Gastroesophageal sphincter (tissue), 4 donors: ENCODE measurements around the gene ANKRD40. TPM values are rescaled to one million over a fixed set of nuclear protein-coding genes. Genes with fewer than 3 reads are reported as not detected.

Experiments
- ATAC-seq: fragments of 150-250 bp; one replicate; pipeline ENCODE4 v1.9.1; 2016; ENCODE audit warnings: mild to moderate bottlenecking, moderate library complexity
- H3K27ac ChIP-seq, 4 donors: fragments of 200-600 bp; sonication (generic) in 3 of 4; 1 replicate in 3 of 4; 2 replicates in 1 of 4; pipeline ENCODE4 v1.5.1; 2016 to 2019
- H3K27me3 ChIP-seq: fragments of 200-600 bp; sonication (generic); one replicate; pipeline ENCODE4 v1.5.1; 2019
- H3K36me3 ChIP-seq, 2 donors: fragments of 200-600 bp; sonication (generic); one replicate each; pipeline ENCODE4 v1.5.1; 2019; ENCODE audit warnings: control low read depth in 1 of 2
- H3K4me1 ChIP-seq, 3 donors: fragments of 200-600 bp; sonication (generic); 1 replicate in 2 of 3; 2 replicates in 1 of 3; pipeline ENCODE4 v1.5.1; 2016 to 2019; ENCODE audit warnings: control low read depth in 2 of 3
- H3K4me3 ChIP-seq, 2 donors: fragments of 200-600 bp; sonication (generic); one replicate each; pipeline ENCODE4 v1.5.1; 2019; ENCODE audit warnings: mild to moderate bottlenecking in 1 of 2, moderate library complexity in 1 of 2
- H3K9me3 ChIP-seq, 3 donors: fragments of 200-600 bp; sonication (generic); one replicate each; pipeline ENCODE4 v1.5.1; 2017 to 2019; ENCODE audit warnings: control low read depth in 2 of 3
- CTCF ChIP-seq, 4 experiments: fragments of 200-600 bp in 2 of 4; fragments of 450-650 bp in 2 of 4; sonication (generic) in 1 of 4; IDR thresholded peaks; one replicate each; pipeline ENCODE4 v1.5.1; 2017 to 2019; ENCODE audit warnings: antibody characterized with exemption in 4 of 4, mild to moderate bottlenecking in 2 of 4, moderate library complexity in 2 of 4
- EP300 ChIP-seq: sonication (generic); formaldehyde crosslinking; IDR thresholded peaks from one replicate; pipeline ENCODE4 v1.6.1; 2017; ENCODE audit warnings: antibody characterized with exemption, mild to moderate bottlenecking
- POLR2A ChIP-seq, 2 donors: fragments of 450-650 bp; IDR thresholded peaks; one replicate each; pipeline ENCODE4 v1.6.1; 2017; ENCODE audit warnings: antibody characterized with exemption in 2 of 2, mild to moderate bottlenecking in 2 of 2, moderate library complexity in 1 of 2
- POLR2AphosphoS5 ChIP-seq: sonication (generic); formaldehyde crosslinking; IDR thresholded peaks from one replicate; pipeline ENCODE4 v1.6.1; 2017; ENCODE audit warnings: antibody characterized with exemption
- WGBS, 2 donors: methylation state at CpG; one replicate each; pipeline ENCODE4 v1.1.5; 2018; ENCODE audit warnings: low coverage in 1 of 2; 5-methylcytosine and 5-hydroxymethylcytosine counted together
- total RNA-seq, 4 donors: library from RNA; depleted of rRNA; stranded (reverse); fragments of >200 nt; gene quantifications; one replicate each; pipeline ENCODE4 v1.1.0, GENCODE V29; 2016

Gene ANKRD40
- total RNA-seq, 4 donors from 2014 or later, result 65.8 to 125 (median 89.2) TPM

DNA sequence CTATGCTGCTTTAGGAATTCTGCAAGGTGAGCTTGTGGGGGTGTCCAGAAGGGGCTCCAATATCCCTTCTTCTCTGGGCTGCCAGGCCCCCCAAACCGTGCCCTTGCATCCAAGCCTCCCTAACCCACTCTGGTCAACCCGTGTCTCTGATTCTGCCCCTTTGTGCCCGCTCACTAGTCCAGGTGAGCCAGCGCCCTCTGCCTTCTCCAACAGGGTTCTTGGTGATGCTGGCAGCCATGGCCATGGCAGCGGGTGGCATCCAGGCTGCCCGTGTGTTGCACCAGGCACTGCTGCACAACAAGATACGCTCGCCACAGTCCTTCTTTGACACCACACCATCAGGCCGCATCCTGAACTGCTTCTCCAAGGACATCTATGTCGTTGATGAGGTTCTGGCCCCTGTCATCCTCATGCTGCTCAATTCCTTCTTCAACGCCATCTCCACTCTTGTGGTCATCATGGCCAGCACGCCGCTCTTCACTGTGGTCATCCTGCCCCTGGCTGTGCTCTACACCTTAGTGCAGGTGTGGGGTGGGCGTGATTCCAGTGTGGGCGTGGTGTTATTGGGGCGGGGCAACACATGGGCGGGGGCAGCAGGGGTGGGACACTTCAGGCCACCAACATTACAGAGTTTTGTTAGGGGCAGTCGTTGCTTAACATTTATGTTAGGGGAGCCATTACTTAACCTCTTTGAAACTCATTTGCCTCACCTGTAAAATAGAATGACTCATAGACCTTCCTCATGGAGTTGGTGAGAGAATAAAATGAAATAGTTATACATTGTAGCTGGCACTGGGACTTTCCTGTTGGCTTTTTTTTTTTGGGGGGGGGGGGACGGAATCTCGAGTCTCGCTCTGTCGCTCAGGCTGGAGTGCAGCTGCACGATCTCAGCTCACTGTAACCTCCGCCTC is 31.4 kb downstream of the ANKRD40 start:
- H3K36me3 ChIP-seq, result no peaks in the 10 kb centered on the region
- no peaks in the 10 kb centered on the region for H3K27me3 ChIP-seq
- H3K4me3 ChIP-seq, result no peak overlapping the region
- ATAC-seq, result no peak
- no peak for TF ChIP-seq POLR2AphosphoS5
- TF ChIP-seq POLR2A (IDR thresholded peaks at IDR 0.05), result no peak
- TF ChIP-seq CTCF (IDR thresholded peaks at IDR 0.05), result no peak
- TF ChIP-seq EP300, result no peak
- 98% methylated on average over 19 of the region's 24 CpGs; no CpG with 5 or more reads in 1 of the 2 donors for WGBS, 2 donors
- no peak overlapping the region for H3K27ac ChIP-seq
- no peaks in the 10 kb centered on the region for H3K9me3 ChIP-seq
- peaks cover 0 to 8% (median 3%) of the 10 kb centered on the region in 3 donors for H3K4me1 ChIP-seq

GRCh38 chr17:50675627-50676026 is 32.1 kb downstream of the ANKRD40 start:
- H3K9me3 ChIP-seq, result no peaks in the 10 kb centered on the region
- no peak for TF ChIP-seq EP300
- TF ChIP-seq POLR2AphosphoS5, result no peak
- TF ChIP-seq CTCF (IDR thresholded peaks at IDR 0.05), result no peak
- TF ChIP-seq POLR2A (IDR thresholded peaks at IDR 0.05), result no peak
- H3K27ac ChIP-seq, result no peak overlapping the region
- no peak for ATAC-seq
- H3K4me3 ChIP-seq, result no peak overlapping the region
- H3K36me3 ChIP-seq, result no peaks in the 10 kb centered on the region
- WGBS, 2 donors, result 100% methylated on average over 1 of the region's 7 CpGs
- peaks cover 0 to 1% (median 0%) of the 10 kb centered on the region in 3 donors for H3K4me1 ChIP-seq
- no peaks in the 10 kb centered on the region for H3K27me3 ChIP-seq

DNA sequence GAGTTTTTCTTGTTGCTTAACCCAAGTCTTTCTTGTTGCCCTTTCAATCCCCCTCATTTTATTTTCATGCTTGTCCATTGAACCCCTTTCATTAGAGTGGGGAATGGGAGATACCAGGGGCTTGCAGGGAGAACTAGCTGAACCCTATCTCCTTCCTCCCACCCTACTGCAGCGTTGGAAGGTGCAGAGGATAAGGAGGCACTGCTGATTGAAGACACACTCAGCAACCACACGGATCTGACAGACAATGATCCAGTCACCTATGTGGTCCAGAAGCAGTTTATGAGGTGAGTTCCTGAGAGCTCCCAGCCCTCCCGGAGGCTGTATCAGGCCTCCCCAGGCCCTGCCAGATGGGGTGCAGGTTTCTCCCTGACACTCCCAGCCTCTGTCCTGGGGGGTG is 32.5 kb downstream of the ANKRD40 start:
- no peak for ATAC-seq
- no peaks in the 10 kb centered on the region for H3K9me3 ChIP-seq
- 67 to 76% methylated on average over 1 to 2 of the region's 3 CpGs for WGBS, 2 donors
- no peaks in the 10 kb centered on the region for H3K36me3 ChIP-seq
- H3K27me3 ChIP-seq, result no peaks in the 10 kb centered on the region
- no peak overlapping the region for H3K4me3 ChIP-seq
- no peaks in the 10 kb centered on the region for H3K4me1 ChIP-seq
- TF ChIP-seq EP300 (no peak), POLR2A (IDR thresholded peaks at IDR 0.05) (no peak), POLR2AphosphoS5 (no peak), CTCF (IDR thresholded peaks at IDR 0.05) (no peak)
- no peak overlapping the region for H3K27ac ChIP-seq

DNA sequence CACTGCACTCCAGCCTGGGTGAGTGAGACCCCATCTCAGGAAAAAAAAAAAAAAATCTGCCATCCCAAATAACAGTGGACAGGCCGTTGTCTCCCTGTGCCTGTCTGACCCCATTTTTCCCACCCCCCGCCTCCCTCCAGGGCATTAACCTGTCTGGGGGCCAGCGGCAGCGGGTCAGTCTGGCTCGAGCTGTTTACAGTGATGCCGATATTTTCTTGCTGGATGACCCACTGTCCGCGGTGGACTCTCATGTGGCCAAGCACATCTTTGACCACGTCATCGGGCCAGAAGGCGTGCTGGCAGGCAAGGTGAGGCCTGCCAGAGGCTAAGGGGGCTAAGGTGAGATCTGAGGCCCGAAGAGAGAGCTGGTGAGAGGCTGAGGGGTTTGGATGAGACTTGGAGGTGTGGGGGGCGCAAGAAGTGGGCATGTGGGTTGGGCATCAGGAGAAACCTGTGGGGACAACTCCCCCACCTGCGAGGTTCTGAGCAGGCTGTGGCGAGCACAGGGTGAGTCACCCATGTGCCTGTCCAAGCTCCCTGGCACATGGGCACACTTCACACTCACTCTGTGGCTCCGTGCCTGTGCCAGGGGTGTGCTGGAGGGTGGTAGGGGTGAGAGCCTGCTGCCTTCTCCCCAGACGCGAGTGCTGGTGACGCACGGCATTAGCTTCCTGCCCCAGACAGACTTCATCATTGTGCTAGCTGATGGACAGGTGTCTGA is 34.7 kb downstream of the ANKRD40 start:
- Histone ChIP-seq H3K27ac (no peak overlapping the region), H3K9me3 (no peaks in the 10 kb centered on the region), H3K4me3 (no peak overlapping the region), H3K36me3 (no peaks in the 10 kb centered on the region), H3K27me3 (no peaks in the 10 kb centered on the region), H3K4me1 (no peaks in the 10 kb centered on the region)
- no peak for TF ChIP-seq POLR2AphosphoS5
- no peak for TF ChIP-seq POLR2A (IDR thresholded peaks at IDR 0.05)
- no peak for TF ChIP-seq CTCF (IDR thresholded peaks at IDR 0.05)
- TF ChIP-seq EP300, result no peak
- ATAC-seq, result no peak
- 77 to 88% methylated on average over 4 to 5 of the region's 20 CpGs for WGBS, 2 donors
